AG10803 (cell line): ENCODE results near the gene RACGAP1.

ENCODE experiments used
- DNase-seq: peaks from one replicate; pipeline ENCODE4 v3.0.0; 2010; ENCODE audit warnings: low read depth
- H3K4me3 ChIP-seq: 2 replicates; pipeline ENCODE4 v1.5.1; 2011; ENCODE audit warnings: mild to moderate bottlenecking, low read length, control low read depth
- TF ChIP-seq, protein P1 (sequence below): conservative IDR thresholded peaks from 2 replicates; pipeline ENCODE4 v1.5.1; 2011; ENCODE audit warnings: mild to moderate bottlenecking, low read length, control low read depth, inconsistent platforms

RACGAP1 gene

DNA sequence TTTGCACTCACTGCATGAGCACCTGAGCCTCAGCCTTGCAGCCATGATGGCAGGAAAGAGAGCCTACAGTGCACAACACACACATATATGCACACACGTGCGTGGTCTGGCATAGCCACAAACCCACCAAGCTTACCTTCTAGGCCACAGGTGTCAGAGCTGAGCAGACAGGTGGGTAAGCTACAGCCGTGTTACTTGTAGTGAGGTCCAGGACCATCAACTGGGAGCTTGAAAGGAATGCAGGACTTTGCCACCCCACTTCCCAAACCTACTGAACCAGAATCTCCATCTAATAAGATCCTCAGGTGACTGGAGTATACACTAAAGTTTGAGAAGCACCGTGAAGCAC, 34.8 kb upstream of the RACGAP1 start:
- no peak for DNase-seq
- TF ChIP-seq, protein P1, sequence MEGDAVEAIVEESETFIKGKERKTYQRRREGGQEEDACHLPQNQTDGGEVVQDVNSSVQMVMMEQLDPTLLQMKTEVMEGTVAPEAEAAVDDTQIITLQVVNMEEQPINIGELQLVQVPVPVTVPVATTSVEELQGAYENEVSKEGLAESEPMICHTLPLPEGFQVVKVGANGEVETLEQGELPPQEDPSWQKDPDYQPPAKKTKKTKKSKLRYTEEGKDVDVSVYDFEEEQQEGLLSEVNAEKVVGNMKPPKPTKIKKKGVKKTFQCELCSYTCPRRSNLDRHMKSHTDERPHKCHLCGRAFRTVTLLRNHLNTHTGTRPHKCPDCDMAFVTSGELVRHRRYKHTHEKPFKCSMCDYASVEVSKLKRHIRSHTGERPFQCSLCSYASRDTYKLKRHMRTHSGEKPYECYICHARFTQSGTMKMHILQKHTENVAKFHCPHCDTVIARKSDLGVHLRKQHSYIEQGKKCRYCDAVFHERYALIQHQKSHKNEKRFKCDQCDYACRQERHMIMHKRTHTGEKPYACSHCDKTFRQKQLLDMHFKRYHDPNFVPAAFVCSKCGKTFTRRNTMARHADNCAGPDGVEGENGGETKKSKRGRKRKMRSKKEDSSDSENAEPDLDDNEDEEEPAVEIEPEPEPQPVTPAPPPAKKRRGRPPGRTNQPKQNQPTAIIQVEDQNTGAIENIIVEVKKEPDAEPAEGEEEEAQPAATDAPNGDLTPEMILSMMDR = no peak
- no peak overlapping the region for H3K4me3 ChIP-seq

DNA sequence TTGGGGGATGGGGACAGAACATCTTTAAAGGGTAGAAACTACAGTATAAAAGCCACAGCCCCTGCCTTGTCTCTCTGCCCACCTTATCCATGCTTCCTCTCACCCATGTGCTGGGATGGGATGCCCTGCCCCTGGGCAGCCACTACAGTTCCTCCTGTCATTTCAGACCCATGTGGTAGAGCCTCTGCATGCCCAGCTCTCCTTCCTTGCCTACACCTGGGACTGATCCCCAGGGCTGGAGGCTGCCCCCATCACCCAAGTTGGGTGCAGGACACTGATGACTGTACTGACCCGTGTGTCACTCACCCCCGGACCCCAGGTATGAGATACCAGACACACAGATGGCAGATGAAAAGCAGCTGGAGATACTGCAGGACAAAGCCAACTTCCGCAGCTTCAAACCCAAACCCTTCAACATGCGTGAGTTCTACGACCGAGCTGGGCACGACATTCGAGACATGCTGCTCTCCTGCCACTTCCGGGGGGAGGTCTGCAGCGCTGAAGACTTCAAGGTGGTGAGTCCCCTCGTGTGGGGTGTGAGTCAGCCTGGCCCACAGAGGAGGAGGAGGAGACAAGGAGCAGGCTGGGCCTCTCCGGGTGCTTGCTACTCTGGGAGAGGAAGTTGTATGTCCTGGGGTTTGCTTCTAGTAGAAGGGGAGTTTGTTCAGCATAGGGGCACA, 34.3 kb upstream of the RACGAP1 start:
- TF ChIP-seq, protein P1 = no peak
- H3K4me3 ChIP-seq = no peak overlapping the region
- DNase-seq = no peak

DNA sequence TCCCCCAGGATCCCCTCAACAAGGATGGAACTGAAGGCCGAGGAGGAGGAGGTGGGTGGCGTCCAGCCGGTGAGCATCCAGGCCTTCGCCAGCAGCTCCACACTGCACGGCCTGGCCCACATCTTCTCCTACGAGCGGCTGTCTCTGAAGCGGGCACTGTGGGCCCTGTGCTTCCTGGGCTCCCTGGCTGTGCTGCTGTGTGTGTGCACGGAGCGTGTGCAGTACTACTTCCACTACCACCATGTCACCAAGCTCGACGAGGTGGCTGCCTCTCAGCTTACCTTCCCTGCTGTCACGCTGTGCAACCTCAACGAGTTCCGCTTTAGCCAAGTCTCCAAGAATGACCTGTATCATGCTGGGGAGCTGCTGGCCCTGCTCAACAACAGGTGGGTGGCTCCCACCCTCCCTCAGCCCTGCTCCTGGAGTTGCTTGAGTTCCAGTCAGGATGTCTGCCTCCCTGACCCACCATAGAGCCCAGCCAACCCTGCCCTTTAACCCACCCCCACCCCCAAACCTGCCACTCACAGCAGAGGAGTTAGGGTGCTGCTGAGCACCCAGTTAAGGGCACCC, 33.5 kb upstream of the RACGAP1 start:
- no peak overlapping the region for H3K4me3 ChIP-seq
- DNase-seq = no peak
- TF ChIP-seq, protein P1 = no peak

DNA sequence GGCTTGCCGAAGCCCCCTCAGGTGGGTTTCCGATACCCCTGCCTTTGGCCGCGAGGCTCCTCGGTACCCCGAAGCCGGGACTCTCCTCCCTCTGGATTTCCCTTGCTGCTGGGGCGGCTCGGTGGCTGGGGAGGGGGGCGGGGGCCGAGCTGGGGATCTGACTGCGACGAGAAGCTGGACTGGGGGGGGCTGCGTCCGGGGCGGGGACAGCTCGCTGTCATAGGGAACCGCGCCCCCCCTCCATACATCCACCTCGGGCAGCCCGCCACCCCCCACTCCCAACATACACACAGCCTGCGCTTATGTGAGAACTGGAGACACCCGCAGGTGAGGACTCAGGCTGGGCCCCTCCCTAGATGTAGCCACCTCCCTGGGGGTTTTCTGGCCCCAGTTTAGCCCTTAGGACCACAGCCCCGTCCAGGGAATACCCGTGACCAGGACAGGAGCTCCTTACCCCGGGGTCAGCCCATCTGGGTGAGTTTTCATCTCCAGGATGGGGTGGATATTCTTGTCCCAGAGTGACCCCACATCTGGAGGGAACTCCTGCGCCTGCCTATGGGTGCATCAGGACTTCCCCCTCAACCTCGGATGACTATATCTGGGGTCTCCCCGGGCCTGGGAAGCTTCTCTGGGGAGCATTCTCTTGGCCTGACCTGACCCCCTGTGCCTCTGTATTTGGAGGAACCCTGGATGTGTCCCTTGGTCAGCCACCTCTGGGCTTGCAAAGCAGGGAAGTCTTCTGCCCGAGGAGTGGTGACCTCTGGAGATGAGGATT, 32.8 kb upstream of the RACGAP1 start:
- H3K4me3 ChIP-seq = peak overlapping the region; percentile 73
- DNase-seq = no peak
- TF ChIP-seq, protein P1 = no peak

DNA sequence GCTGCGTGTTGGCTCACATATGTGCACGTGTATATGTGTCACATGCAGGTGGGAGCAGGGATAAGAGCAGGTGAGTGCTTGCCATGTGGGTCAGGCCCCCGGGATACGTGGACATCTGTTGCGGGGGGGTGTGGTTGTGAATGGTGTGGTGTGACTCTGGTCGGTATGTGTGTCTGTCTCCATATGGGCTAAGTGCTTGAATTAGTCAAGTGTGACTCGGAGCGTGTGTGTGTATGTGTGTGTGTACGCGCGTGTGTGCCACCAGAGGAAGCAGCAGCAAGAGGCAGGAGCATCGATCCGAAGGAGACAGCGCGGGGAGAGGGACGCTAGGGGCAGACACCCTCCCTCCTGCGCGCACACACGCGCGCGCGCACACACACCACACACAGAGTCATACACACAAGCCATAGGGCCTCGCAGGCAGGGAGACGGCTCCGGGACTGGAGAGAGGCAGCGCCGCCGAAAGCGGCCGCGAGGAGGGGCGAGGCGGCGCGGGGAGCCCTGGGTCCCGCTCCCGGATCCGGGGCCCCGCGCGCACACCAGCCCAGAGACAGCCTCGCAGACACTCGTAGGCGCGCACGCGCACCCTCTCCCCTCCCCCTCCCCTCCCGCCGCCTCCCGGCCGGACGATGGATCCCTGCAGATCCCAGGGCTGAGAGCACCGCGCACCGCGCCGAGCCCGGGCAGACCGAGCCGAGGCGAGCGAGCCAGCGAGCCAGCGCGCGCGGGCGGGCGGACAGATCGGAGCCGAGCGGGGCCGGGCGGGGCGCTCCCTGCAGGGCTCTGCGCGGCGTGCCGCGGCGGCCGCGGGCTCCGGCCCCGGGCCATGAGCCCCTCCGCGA, 31.9 kb upstream of the RACGAP1 start, which contains the start of gene ASIC1:
Gene ASIC1, plus strand, starts transcription at position 597 of the 842 bp plus-strand sequence. CDS start 1,171 bp downstream, outside the sequence.
- TF ChIP-seq, protein P1 = no peak; the same call in 1 of the 2 replicates
- DNase-seq = peak; percentile 63
- H3K4me3 ChIP-seq = peak within 1 kb of the TSS; percentile 73

DNA sequence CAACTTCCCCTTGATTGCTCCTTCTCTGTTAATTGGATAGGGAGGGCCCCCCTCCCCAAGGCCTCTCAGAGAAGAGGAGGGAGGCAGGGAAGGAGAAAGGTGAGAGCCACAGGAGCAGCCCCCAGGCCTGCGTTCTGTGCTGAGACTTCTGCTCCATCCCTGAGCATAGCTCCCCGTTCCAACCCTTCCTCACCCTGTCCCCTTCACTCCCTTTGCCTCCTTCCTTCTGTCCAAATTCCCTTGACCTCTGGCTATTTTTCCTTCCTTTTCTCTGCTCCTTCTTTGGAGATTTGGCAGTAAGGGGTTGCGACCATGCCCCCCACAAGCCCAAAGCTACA, 31.3 kb upstream of the RACGAP1 start:
- TF ChIP-seq, protein P1 = no peak
- DNase-seq = no peak
- H3K4me3 ChIP-seq = peak overlapping the region; percentile 73
